ENCODE data around the gene RPS6KA3. TPM values are rescaled to one million over a fixed set of nuclear protein-coding genes. Genes with fewer than 3 reads are reported as not detected.

The RPS6KA3 gene
- total RNA-seq, 1 experiment from 2014 or later, result 9.2 TPM

DNA sequence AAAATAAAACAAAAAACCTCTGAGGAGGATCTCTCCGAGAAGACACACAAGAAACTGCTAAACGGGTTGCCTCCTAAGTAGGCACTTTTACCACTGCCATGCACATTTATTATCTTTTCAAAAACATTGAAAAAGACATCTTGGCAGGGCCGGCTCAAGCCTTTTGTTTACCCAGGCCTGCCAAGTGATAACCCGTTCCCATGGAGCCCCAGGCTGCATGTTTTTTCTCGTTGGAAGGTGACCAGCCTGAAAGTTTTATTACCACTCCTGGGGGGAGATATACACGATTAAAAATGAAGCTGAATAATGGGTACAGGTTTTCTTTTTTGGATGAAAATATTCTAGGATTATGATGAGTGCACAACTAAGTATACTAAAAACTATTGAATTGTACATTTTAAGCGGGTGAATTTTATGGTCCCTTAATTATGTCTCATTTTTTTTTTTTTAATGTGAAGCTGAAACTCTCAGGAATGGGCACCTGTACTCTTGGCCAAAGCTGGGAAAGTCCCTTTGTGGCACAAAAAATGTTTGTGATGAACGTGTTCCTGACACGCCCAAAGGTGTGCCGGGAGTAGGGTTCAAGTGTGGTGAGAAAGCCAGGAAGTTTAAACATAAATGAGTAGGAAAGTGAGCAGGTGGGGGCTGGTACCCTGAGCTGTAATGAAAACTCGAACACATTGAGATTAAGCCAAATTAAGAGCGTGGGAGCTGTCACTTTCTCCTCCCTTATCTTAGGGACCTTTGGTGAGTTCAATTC, 148.5 kb downstream of the RPS6KA3 start:
- H3K4ac ChIP-seq (ENCODE audit: low read depth, low read length), result no peak overlapping the region
- peaks cover 5% of the 10 kb centered on the region; the same call in 1 of the 2 replicates for H3K27me3 ChIP-seq (ENCODE audit: insufficient read depth, low read length)
- H4K5ac ChIP-seq (ENCODE audit: insufficient read length, low read depth, low read length), result no peak overlapping the region
- no peak overlapping the region for H3K4me2 ChIP-seq (ENCODE audit: insufficient read depth, insufficient read length, low read length)
- no peak overlapping the region for H3K4me3 Mint-ChIP-seq
- WGBS (ENCODE audit: extremely low coverage, insufficient read length, low lambda C conversion rate), result no CpG with 5 or more reads among the region's 12 CpGs
- no peak overlapping the region for H2BK120ac ChIP-seq (ENCODE audit: low read depth, low read length, poor library complexity, severe bottlenecking)
- TF ChIP-seq, protein P1, sequence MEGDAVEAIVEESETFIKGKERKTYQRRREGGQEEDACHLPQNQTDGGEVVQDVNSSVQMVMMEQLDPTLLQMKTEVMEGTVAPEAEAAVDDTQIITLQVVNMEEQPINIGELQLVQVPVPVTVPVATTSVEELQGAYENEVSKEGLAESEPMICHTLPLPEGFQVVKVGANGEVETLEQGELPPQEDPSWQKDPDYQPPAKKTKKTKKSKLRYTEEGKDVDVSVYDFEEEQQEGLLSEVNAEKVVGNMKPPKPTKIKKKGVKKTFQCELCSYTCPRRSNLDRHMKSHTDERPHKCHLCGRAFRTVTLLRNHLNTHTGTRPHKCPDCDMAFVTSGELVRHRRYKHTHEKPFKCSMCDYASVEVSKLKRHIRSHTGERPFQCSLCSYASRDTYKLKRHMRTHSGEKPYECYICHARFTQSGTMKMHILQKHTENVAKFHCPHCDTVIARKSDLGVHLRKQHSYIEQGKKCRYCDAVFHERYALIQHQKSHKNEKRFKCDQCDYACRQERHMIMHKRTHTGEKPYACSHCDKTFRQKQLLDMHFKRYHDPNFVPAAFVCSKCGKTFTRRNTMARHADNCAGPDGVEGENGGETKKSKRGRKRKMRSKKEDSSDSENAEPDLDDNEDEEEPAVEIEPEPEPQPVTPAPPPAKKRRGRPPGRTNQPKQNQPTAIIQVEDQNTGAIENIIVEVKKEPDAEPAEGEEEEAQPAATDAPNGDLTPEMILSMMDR (conservative IDR thresholded peaks at IDR 0.05), result no peak
- H2BK12ac ChIP-seq (ENCODE audit: insufficient read length, low read depth, low read length), result no peak overlapping the region
- H3K79me1 ChIP-seq (ENCODE audit: insufficient read depth, low read depth, low read length, poor library complexity, severe bottlenecking), result no peaks in the 10 kb centered on the region
- no peaks in the 10 kb centered on the region for H3K4me1 ChIP-seq (ENCODE audit: insufficient read depth, low read length)
- H3K14ac ChIP-seq (ENCODE audit: insufficient read depth, low read length), result no peak overlapping the region
- H3K4me1 Mint-ChIP-seq, result peaks cover 0 to 6% of the 10 kb centered on the region in 2 experiments; a peak in 2 of 4 replicates
- H3K9me3 ChIP-seq (ENCODE audit: control insufficient read depth, low read depth, low read length), result peaks cover 7% of the 10 kb centered on the region
- no peak overlapping the region for H2AFZ ChIP-seq (ENCODE audit: low read length)
- no peak overlapping the region for H3T11ph ChIP-seq (ENCODE audit: low read length)
- no peak overlapping the region for H3K18ac ChIP-seq (ENCODE audit: insufficient read length, low read depth, low read length)
- H3K23me2 ChIP-seq (ENCODE audit: insufficient read length, low read depth, low read length, poor library complexity, severe bottlenecking), result no peaks in the 10 kb centered on the region
- H4K91ac ChIP-seq (ENCODE audit: insufficient read length, low read depth, low read length), result no peak overlapping the region
- H3K9ac ChIP-seq (ENCODE audit: extremely low read depth, insufficient read length, low read length), result no peak overlapping the region
- no peak overlapping the region for H2BK15ac ChIP-seq (ENCODE audit: low read depth, low read length)
- H2BK20ac ChIP-seq (ENCODE audit: low read depth, low read length, poor library complexity, severe bottlenecking), result no peak overlapping the region
- no peak overlapping the region for H2BK5ac ChIP-seq (ENCODE audit: insufficient read length, low read length)
- no peak for DNase-seq
- no peak overlapping the region for H4K8ac ChIP-seq (replicated peaks; ENCODE audit: insufficient read length, low read depth, low read length)
- no peak overlapping the region for H3K27ac ChIP-seq (ENCODE audit: insufficient read length, low read depth, low read length)
- H3K79me2 ChIP-seq (ENCODE audit: insufficient read depth, low read length), result no peaks in the 10 kb centered on the region
- H3K56ac ChIP-seq (ENCODE audit: insufficient read length, low read depth, low read length), result no peak overlapping the region
- H2AK5ac ChIP-seq (ENCODE audit: insufficient read length, low read length), result no peak overlapping the region
- peaks cover 43% of the 10 kb centered on the region for H3K27me3 Mint-ChIP-seq (ENCODE audit: low read depth)
- no peak overlapping the region for H3K27ac Mint-ChIP-seq
- no peak overlapping the region for H3K23ac ChIP-seq (ENCODE audit: insufficient read length, low read depth, low read length)
- H3K9me3 Mint-ChIP-seq, result peaks cover 59 to 64% of the 10 kb centered on the region in 2 experiments
- H4K20me1 ChIP-seq (ENCODE audit: control insufficient read depth, insufficient read depth, insufficient read length), result no peaks in the 10 kb centered on the region
- peaks cover 0 to 10% (median 5%) of the 10 kb centered on the region in 3 experiments; a peak in 3 of 7 replicates for H3K36me3 Mint-ChIP-seq (ENCODE audit: insufficient read depth in 1 of 3, low read depth in 3 of 3)
